HG03039 (cell line): ENCODE results near the gene TSC22D2.
"Not testable (repeated sequence)": the region's sequence is repeated elsewhere in the genome, so short reads cannot be mapped to it uniquely, and the experiment has no call there.

Source experiments
- ATAC-seq: cut with Tn5 transposase; IDR thresholded peaks from one replicate; pipeline ENCODE4 v1.9.1; 2021; ENCODE audit warnings: mild to moderate bottlenecking, moderate library complexity; ENCODE audit not compliant: unreplicated experiment

TSC22D2 gene

GRCh38 chr3:150446470-150446977 lies 38.4 kb downstream of the TSC22D2 start:
- no peak for ATAC-seq

- no peak for ATAC-seq
Observed at GRCh38 chr3:150447084-150447483, 39.0 kb downstream of the TSC22D2 start.

- ATAC-seq: no peak
Observed at GRCh38 chr3:150447631-150448465, 39.8 kb downstream of the TSC22D2 start.

- no peak for ATAC-seq
Observed at GRCh38 chr3:150449169-150449721, 41.1 kb downstream of the TSC22D2 start.

GRCh38 chr3:150450916-150451315 lies 42.8 kb downstream of the TSC22D2 start:
- ATAC-seq: no peak

GRCh38 chr3:150451329-150452048 lies 43.4 kb downstream of the TSC22D2 start:
- no peak for ATAC-seq

- no peak for ATAC-seq
Observed at GRCh38 chr3:150453353-150453752, 45.3 kb downstream of the TSC22D2 start.

- no peak for ATAC-seq
Observed at GRCh38 chr3:150454085-150454484, 46.0 kb downstream of the TSC22D2 start.

- ATAC-seq: no peak
Observed at GRCh38 chr3:150454622-150455021, 46.5 kb downstream of the TSC22D2 start.

GRCh38 chr3:150455341-150455740 lies 47.2 kb downstream of the TSC22D2 start:
- no peak for ATAC-seq

GRCh38 chr3:150458001-150458400 lies 49.9 kb downstream of the TSC22D2 start:
- ATAC-seq: no peak

GRCh38 chr3:150460484-150460883 lies 52.4 kb downstream of the TSC22D2 start:
- ATAC-seq: no peak

- no peak for ATAC-seq
Observed at GRCh38 chr3:150461399-150461798, 53.3 kb downstream of the TSC22D2 start.

- no peak for ATAC-seq
Observed at GRCh38 chr3:150462108-150462507, 54.0 kb downstream of the TSC22D2 start.

- ATAC-seq: no peak
Observed at GRCh38 chr3:150464684-150465083, 56.6 kb downstream of the TSC22D2 start.

- no peak for ATAC-seq
Observed at GRCh38 chr3:150467381-150467780, 59.3 kb downstream of the TSC22D2 start.

GRCh38 chr3:150469031-150469930 lies 61.2 kb downstream of the TSC22D2 start:
- no peak for ATAC-seq

GRCh38 chr3:150469931-150470740 lies 62.0 kb downstream of the TSC22D2 start:
- no peak for ATAC-seq

- no peak for ATAC-seq
Observed at GRCh38 chr3:150472421-150472820, 64.3 kb downstream of the TSC22D2 start.

GRCh38 chr3:150473161-150473560 lies 65.1 kb downstream of the TSC22D2 start:
- not testable (repeated sequence) for ATAC-seq
